ENCODE results near the gene SLC39A7. TPM values are rescaled to one million over a fixed set of nuclear protein-coding genes. Genes with fewer than 3 reads are reported as not detected.

The SLC39A7 gene
- total and polyA plus RNA-seq, 2 of the 13 experiments (the other 11 are each of a cell fraction or from before 2014, with no cell fraction given): 142 to 229 TPM

- peak in 1 of 2 experiments; percentile 56; a peak in 2 of 4 replicates for TF ChIP-seq ATF4 (CRISPR knock-in tag; IDR thresholded peaks at IDR 0.05)
- TF ChIP-seq TEF (CRISPR knock-in tag; IDR thresholded peaks at IDR 0.05): 0 out of 2 replicates have a peak, but pooled peaks have one; percentile 46
- no peak for TF ChIP-seq ARNTL (CRISPR knock-in tag; IDR thresholded peaks at IDR 0.05)
- 0 out of 2 replicates have a peak, but pooled peaks have one; percentile 66 for TF ChIP-seq ZNF564 (CRISPR knock-in tag; IDR thresholded peaks at IDR 0.05)
- no peak for TF ChIP-seq ZNF660 (CRISPR knock-in tag; IDR thresholded peaks at IDR 0.05; ENCODE audit: borderline replicate concordance, low read depth)
- no peak for TF ChIP-seq IRX3 (CRISPR knock-in tag; IDR thresholded peaks at IDR 0.05; ENCODE audit: borderline replicate concordance, low read depth)
- peak; percentile 44; the same call in 1 of the 2 replicates for TF ChIP-seq ZNF225 (CRISPR knock-in tag; IDR thresholded peaks at IDR 0.05)
- TF ChIP-seq ZNF430 (CRISPR knock-in tag; IDR thresholded peaks at IDR 0.05): peak; percentile 76; the same call in 1 of the 2 replicates
- no peak for TF ChIP-seq ZNF44 (CRISPR knock-in tag; IDR thresholded peaks at IDR 0.05)
- TF ChIP-seq GATAD2A (CRISPR knock-in tag; IDR thresholded peaks at IDR 0.05): peak; percentile 85
- TF ChIP-seq RXRB (CRISPR knock-in tag; IDR thresholded peaks at IDR 0.05; ENCODE audit: borderline replicate concordance): peak; percentile 60
- peak; percentile 79 for TF ChIP-seq GMEB1 (CRISPR knock-in tag; IDR thresholded peaks at IDR 0.05; ENCODE audit: borderline replicate concordance)
- TF ChIP-seq TFDP2 (CRISPR knock-in tag; IDR thresholded peaks at IDR 0.05): peak; percentile 82
- TF ChIP-seq ZNF709 (CRISPR knock-in tag; IDR thresholded peaks at IDR 0.05): no peak
- no peak for TF ChIP-seq SIN3B (IDR thresholded peaks at IDR 0.05; ENCODE audit: low read length)
- no peak for TF ChIP-seq ZNF251 (CRISPR knock-in tag; IDR thresholded peaks at IDR 0.05)
- peak; percentile 64; the same call in 1 of the 2 replicates for TF ChIP-seq FOSL2 (CRISPR knock-in tag; IDR thresholded peaks at IDR 0.05)
- TF ChIP-seq SMAD1 (CRISPR knock-in tag; IDR thresholded peaks at IDR 0.05; ENCODE audit: borderline replicate concordance, low read depth): no peak; the same call in 1 of the 2 replicates
- TF ChIP-seq HNF1A (IDR thresholded peaks at IDR 0.05; ENCODE audit: low read depth): no peak
- TF ChIP-seq HNF1A (CRISPR knock-in tag; IDR thresholded peaks at IDR 0.05; ENCODE audit: borderline replicate concordance): peak; percentile 47; the same call in 1 of the 2 replicates
Observed at GRCh38 chr6:33208091-33208967, 7.7 kb downstream of the SLC39A7 start, which contains the start of gene RING1 (continued).
